ENCODE data around the gene IFITM1. TPM values are rescaled to one million over a fixed set of nuclear protein-coding genes. Genes with fewer than 3 reads are reported as not detected.
"Not testable (repeated sequence)": the region's sequence is repeated elsewhere in the genome, so short reads cannot be mapped to it uniquely, and the experiment has no call there.

IFITM1 gene
- total RNA-seq, 6 donors from 2014 or later, result 16.8 to 119 (median 74.5) TPM

- Histone ChIP-seq H3K36me3 (no peaks in the 10 kb centered on the region), H3K27ac (no peak overlapping the region), H3K9me3 (no peaks in the 10 kb centered on the region), H3K4me3 (no peak overlapping the region), H3K4me1 (peaks cover 35 to 42% (median 41%) of the 10 kb centered on the region in 4 donors), H3K27me3 (peaks cover 0 to 42% (median 25%) of the 10 kb centered on the region in 4 donors)
- no peak for TF ChIP-seq POLR2A (IDR thresholded peaks at IDR 0.05)
- TF ChIP-seq EP300 (IDR thresholded peaks at IDR 0.05), result no peak
- no peak for TF ChIP-seq CTCF (IDR thresholded peaks at IDR 0.05)
- TF ChIP-seq POLR2AphosphoS5 (IDR thresholded peaks at IDR 0.05), result no peak
- WGBS, 2 donors, result 80 to 87% methylated on average over 22 to 23 of the region's 23 CpGs
- no peak for ATAC-seq (ENCODE audit: low FRiP score in 2 of 2)
- DNase-seq, result peak in 1 of 2 donors; percentile 34
Measured at GRCh38 chr11:283405-284104, 30.3 kb upstream of the IFITM1 start.

GRCh38 chr11:284105-285020 lies 29.5 kb upstream of the IFITM1 start:
- H3K27ac ChIP-seq, result no peak overlapping the region
- TF ChIP-seq POLR2A (IDR thresholded peaks at IDR 0.05), result no peak
- no peak for TF ChIP-seq CTCF (IDR thresholded peaks at IDR 0.05)
- TF ChIP-seq POLR2AphosphoS5 (IDR thresholded peaks at IDR 0.05), result no peak
- TF ChIP-seq EP300 (IDR thresholded peaks at IDR 0.05), result no peak
- H3K27me3 ChIP-seq, result peaks cover 0 to 34% (median 21%) of the 10 kb centered on the region in 4 donors
- no peak overlapping the region for H3K4me3 ChIP-seq
- no peaks in the 10 kb centered on the region for H3K9me3 ChIP-seq
- no peaks in the 10 kb centered on the region for H3K36me3 ChIP-seq
- 86 to 90% methylated on average over 5 to 19 of the region's 24 CpGs for whole genome bisulfite sequencing, 2 donors
- peak in 1 of 2 donors; percentile 70 for DNase-seq
- ATAC-seq (ENCODE audit: low FRiP score in 2 of 2), result no peak
- peaks cover 27 to 41% (median 35%) of the 10 kb centered on the region in 4 donors for H3K4me1 ChIP-seq

- TF ChIP-seq CTCF (IDR thresholded peaks at IDR 0.05) (no peak), EP300 (IDR thresholded peaks at IDR 0.05) (no peak), POLR2A (IDR thresholded peaks at IDR 0.05) (no peak), POLR2AphosphoS5 (IDR thresholded peaks at IDR 0.05) (no peak)
- no peaks in the 10 kb centered on the region for H3K36me3 ChIP-seq
- no peak overlapping the region for H3K4me3 ChIP-seq
- peak in 1 of 2 donors; percentile 72 for DNase-seq
- H3K4me1 ChIP-seq, result peaks cover 27 to 41% (median 34%) of the 10 kb centered on the region in 4 donors
- H3K9me3 ChIP-seq, result no peaks in the 10 kb centered on the region
- 90 to 92% methylated on average over 20 to 25 of the region's 29 CpGs for WGBS, 2 donors
- H3K27me3 ChIP-seq, result peaks cover 0 to 25% (median 14%) of the 10 kb centered on the region in 4 donors
- H3K27ac ChIP-seq, result no peak overlapping the region
- ATAC-seq (ENCODE audit: low FRiP score in 2 of 2), result no peak
Measured at GRCh38 chr11:285021-285893, 28.6 kb upstream of the IFITM1 start.

- Histone ChIP-seq H3K4me1 (peaks cover 23 to 36% (median 30%) of the 10 kb centered on the region in 4 donors), H3K4me3 (no peak overlapping the region), H3K9me3 (no peaks in the 10 kb centered on the region), H3K27ac (no peak overlapping the region), H3K36me3 (no peaks in the 10 kb centered on the region), H3K27me3 (peaks cover 0 to 20% (median 11%) of the 10 kb centered on the region in 4 donors)
- DNase-seq (no peak), ATAC-seq (ENCODE audit: low FRiP score in 2 of 2) (no peak)
- 82 to 93% methylated on average over 8 of the region's 8 CpGs for WGBS, 2 donors
- no peak for TF ChIP-seq EP300 (IDR thresholded peaks at IDR 0.05)
- no peak for TF ChIP-seq POLR2AphosphoS5 (IDR thresholded peaks at IDR 0.05)
- no peak for TF ChIP-seq POLR2A (IDR thresholded peaks at IDR 0.05)
- TF ChIP-seq CTCF (IDR thresholded peaks at IDR 0.05), result no peak
Measured at GRCh38 chr11:285894-286220, 28.0 kb upstream of the IFITM1 start.

GRCh38 chr11:286977-287820 lies 26.6 kb upstream of the IFITM1 start:
- H3K27ac ChIP-seq, result peak overlapping the region in 2 of 4 donors; percentile 81 to 91
- not testable (repeated sequence) for H3K27me3 ChIP-seq; H3K9me3 ChIP-seq; H3K36me3 ChIP-seq; ATAC-seq (ENCODE audit: low FRiP score in 2 of 2)
- DNase-seq, result peak in 1 of 2 donors; percentile 26
- peak overlapping the region in 3 of 4 donors; percentile 82 to 88 (median 83) for H3K4me3 ChIP-seq
- peaks cover 14 to 25% (median 21%) of the 10 kb centered on the region in 4 donors for H3K4me1 ChIP-seq
- 66 to 82% methylated on average over 27 of the region's 27 CpGs for WGBS, 2 donors
